Measurements from ENCODE around the gene ST6GALNAC1.

- TF ChIP-seq CTCF (IDR thresholded peaks at IDR 0.05; ENCODE audit: low read depth, low read length, missing input control) (no peak), REST (IDR thresholded peaks at IDR 0.05) (no peak), GABPA (IDR thresholded peaks at IDR 0.05 in 1 of 2, conservative IDR thresholded peaks at IDR 0.05 in 1 of 2) (no peak), RXRA (IDR thresholded peaks at IDR 0.05) (no peak), FOXA1 (IDR thresholded peaks at IDR 0.05) (no peak), MAX (IDR thresholded peaks at IDR 0.05) (no peak), ATF3 (IDR thresholded peaks at IDR 0.05) (no peak), EGR1 (IDR thresholded peaks at IDR 0.05; ENCODE audit: low read depth in 2 of 2) (no peak), TAF1 (conservative IDR thresholded peaks at IDR 0.05) (no peak), YY1 (IDR thresholded peaks at IDR 0.05) (no peak), JUND (IDR thresholded peaks at IDR 0.05) (no peak), SP1 (IDR thresholded peaks at IDR 0.05) (no peak)
Observed at GRCh38 chr17:76672892-76673291, 29.3 kb upstream of the ST6GALNAC1 start.
